ENCODE data around the gene CAMTA2.

DNA sequence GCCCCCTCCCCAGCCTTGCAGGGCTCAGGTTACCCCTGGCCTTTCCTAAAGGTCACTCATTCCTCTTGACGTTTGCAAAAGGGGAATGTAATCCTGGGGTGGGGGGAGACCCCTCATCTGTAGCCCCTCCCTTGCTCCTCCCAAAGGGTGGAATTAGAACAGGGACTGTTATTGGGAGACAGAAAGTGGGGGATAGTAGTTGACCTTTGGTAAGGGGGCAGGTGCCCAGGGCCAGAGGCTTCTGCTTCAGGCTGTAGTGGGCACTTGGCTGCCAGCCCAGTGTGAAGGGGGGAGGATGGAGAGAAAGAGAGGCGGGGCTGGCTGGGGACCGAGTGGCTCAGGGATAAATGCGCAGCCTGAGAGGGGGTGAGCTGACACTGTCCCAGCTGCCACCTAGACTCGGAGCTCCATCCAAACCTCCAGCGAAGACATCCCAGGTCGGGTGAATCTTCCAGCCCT is 36.7 kb downstream of the CAMTA2 start, which contains the start of gene ENO3:
- no peak for TF ChIP-seq POLR2AphosphoS5 (IDR thresholded peaks at IDR 0.05; ENCODE audit: control insufficient read depth, insufficient read depth, low read depth, low read length)
- TF ChIP-seq, protein P1, sequence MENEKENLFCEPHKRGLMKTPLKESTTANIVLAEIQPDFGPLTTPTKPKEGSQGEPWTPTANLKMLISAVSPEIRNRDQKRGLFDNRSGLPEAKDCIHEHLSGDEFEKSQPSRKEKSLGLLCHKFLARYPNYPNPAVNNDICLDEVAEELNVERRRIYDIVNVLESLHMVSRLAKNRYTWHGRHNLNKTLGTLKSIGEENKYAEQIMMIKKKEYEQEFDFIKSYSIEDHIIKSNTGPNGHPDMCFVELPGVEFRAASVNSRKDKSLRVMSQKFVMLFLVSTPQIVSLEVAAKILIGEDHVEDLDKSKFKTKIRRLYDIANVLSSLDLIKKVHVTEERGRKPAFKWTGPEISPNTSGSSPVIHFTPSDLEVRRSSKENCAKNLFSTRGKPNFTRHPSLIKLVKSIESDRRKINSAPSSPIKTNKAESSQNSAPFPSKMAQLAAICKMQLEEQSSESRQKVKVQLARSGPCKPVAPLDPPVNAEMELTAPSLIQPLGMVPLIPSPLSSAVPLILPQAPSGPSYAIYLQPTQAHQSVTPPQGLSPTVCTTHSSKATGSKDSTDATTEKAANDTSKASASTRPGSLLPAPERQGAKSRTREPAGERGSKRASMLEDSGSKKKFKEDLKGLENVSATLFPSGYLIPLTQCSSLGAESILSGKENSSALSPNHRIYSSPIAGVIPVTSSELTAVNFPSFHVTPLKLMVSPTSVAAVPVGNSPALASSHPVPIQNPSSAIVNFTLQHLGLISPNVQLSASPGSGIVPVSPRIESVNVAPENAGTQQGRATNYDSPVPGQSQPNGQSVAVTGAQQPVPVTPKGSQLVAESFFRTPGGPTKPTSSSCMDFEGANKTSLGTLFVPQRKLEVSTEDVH (IDR thresholded peaks at IDR 0.05; ENCODE audit: low read depth, partially characterized antibody): no peak
- TF ChIP-seq, protein P2, sequence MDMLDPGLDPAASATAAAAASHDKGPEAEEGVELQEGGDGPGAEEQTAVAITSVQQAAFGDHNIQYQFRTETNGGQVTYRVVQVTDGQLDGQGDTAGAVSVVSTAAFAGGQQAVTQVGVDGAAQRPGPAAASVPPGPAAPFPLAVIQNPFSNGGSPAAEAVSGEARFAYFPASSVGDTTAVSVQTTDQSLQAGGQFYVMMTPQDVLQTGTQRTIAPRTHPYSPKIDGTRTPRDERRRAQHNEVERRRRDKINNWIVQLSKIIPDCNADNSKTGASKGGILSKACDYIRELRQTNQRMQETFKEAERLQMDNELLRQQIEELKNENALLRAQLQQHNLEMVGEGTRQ (CRISPR knock-in tag; IDR thresholded peaks at IDR 0.05): no peak
- TF ChIP-seq, protein P3, sequence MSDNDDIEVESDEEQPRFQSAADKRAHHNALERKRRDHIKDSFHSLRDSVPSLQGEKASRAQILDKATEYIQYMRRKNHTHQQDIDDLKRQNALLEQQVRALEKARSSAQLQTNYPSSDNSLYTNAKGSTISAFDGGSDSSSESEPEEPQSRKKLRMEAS (CRISPR knock-in tag; IDR thresholded peaks at IDR 0.05): no peak
- TF ChIP-seq, protein P4, sequence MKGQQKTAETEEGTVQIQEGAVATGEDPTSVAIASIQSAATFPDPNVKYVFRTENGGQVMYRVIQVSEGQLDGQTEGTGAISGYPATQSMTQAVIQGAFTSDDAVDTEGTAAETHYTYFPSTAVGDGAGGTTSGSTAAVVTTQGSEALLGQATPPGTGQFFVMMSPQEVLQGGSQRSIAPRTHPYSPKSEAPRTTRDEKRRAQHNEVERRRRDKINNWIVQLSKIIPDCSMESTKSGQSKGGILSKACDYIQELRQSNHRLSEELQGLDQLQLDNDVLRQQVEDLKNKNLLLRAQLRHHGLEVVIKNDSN (CRISPR knock-in tag; IDR thresholded peaks at IDR 0.05): no peak
- no peak for TF ChIP-seq E2F6 (IDR thresholded peaks at IDR 0.05; ENCODE audit: borderline replicate concordance in 1 of 2, extremely low read depth in 1 of 2, insufficient read depth in 1 of 2, insufficient read length in 1 of 2, low read depth in 1 of 2, low read length in 1 of 2, poor library complexity in 1 of 2, severe bottlenecking in 1 of 2)
